ENCODE results near the gene SDCCAG8.

GRCh38 chr1:243253211-243253925, 2.5 kb upstream of the SDCCAG8 start:
- TF ChIP-seq CTCF (IDR thresholded peaks at IDR 0.05) = no peak
- TF ChIP-seq POLR2A (IDR thresholded peaks at IDR 0.05) = no peak
- no peak for TF ChIP-seq POLR2AphosphoS5 (IDR thresholded peaks at IDR 0.05)
- TF ChIP-seq EP300 (IDR thresholded peaks at IDR 0.05) = no peak

All from suprapubic skin (tissue), 4 donors.